Tibial nerve (tissue), 3 donors: ENCODE measurements around the gene GALNT18.

Experiments
- CTCF ChIP-seq, 5 experiments: fragments of 200-600 bp in 3 of 5; fragments of 450-650 bp in 2 of 5; sonication (generic) in 3 of 5; IDR thresholded peaks; one replicate each; pipeline ENCODE4 v1.5.1; 2016 to 2019; ENCODE audit warnings: antibody characterized with exemption in 5 of 5, mild to moderate bottlenecking in 3 of 5, moderate library complexity in 2 of 5
- POLR2A ChIP-seq, 2 donors: fragments of 450-650 bp; IDR thresholded peaks; one replicate each; pipeline ENCODE4 v1.6.1; 2017; ENCODE audit warnings: antibody characterized with exemption in 2 of 2, mild to moderate bottlenecking in 2 of 2, moderate library complexity in 2 of 2

GRCh38 chr11:11347592-11347991 lies 274.2 kb downstream of the GALNT18 start:
- no peak for TF ChIP-seq CTCF (IDR thresholded peaks at IDR 0.05)
- no peak for TF ChIP-seq POLR2A (IDR thresholded peaks at IDR 0.05)
